Left forelimb (tissue), 1 donor: ENCODE data around the gene RPLP2.

ENCODE experiments used
- DNase-seq: peaks from one replicate; pipeline ENCODE4 v3.0.0-alpha.2; 2018; ENCODE audit warnings: low spot score

The RPLP2 gene

GRCh38 chr11:773830-774229, 35.9 kb upstream of the RPLP2 start:
- DNase-seq, result no peak

DNA sequence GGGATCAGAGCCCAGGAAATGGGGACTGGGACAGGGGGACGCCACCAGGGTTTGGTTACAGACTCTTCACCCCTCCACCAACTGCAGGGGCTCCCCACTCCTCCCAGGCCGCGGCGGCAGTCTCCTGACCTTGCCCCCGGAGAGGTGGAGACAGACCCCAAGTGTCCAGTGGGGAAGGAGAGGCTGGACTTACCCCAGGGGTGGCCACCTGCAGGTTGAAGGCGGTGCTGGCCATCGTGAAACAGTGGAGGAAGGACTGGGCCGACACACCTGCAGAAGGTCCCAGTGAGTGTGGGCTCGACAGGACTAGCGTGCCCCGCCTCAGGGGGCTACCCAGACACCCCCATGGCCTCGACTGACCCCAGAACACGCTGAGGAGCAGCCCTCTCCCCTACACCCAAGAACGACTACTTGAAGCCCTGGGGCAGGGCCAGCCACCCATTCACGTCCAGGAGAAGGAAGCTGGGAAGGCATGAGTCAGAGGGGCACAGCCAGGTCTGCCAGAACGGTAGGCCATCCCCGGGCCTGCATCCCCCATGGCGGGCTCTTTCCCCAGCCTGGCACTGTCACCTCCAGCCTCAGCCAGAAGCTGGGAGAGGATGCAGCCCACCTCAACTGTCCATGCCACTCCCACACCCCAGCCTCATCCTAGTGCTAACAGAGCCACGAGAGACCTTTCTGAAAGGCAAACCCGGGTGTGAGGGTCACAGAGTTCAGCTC, 34.7 kb upstream of the RPLP2 start:
- DNase-seq, result no peak

DNA sequence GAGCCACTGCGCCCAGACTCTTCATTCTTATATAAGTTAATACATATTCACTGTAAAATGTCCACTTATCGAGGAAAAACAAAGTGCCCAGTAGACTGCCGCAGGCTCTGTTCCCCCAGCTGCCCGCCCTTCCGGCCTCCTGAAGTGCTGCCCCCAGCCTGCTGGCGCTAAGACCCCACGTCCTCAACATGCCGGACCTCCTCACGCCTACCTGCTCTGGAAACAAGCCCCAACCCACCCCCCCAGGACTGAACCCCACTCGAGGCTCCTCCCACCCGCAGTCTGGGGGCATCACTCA, 33.6 kb upstream of the RPLP2 start:
- DNase-seq, result peak; percentile 52

DNA sequence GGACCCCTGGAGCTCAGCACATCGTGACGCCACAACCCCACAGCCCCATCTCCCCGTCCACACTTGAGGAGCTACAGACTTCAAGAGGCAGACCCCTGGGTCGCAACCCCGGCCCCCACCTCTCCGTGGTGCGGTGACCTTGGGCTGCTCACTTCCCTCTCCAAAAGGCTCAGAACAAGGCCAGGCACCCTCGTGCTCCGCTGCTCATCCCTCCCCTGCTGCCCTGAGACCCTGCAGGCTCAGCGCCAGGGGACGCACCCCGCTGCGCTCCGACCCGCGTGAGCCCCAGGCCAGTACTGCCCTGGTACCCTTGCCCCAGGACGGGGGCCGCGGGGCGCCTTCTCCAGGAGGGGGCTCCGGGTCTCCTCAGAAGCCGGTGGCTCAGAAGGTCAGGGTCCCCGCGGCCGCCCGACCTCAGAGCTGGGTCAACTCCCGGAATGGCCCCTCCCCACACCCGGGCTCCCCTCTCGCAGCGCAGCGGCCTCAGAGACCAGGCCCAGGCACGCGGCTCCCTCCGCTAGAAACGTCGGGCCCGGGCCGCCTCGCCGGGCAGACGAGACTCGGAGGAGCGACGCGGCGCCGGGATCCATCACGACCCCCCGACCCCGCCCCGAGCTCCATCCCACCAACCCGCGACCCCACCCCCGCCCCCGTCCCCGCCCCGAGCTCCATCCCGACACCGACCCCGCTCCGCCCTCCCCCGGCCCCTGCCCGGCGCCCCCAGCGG, 33.0 kb upstream of the RPLP2 start:
- no peak for DNase-seq

GRCh38 chr11:777288-778255, 32.2 kb upstream of the RPLP2 start, which contains the start of gene GATD1:
Gene GATD1, minus strand, starts transcription at chr11:777487. Its CDS starts 25 bp downstream, at chr11:777462.
- peak; percentile 96 for DNase-seq

- DNase-seq, result peak; percentile 61
These were observed 30.5 kb upstream of the RPLP2 start for GRCh38 chr11:778976-779954.

- DNase-seq, result no peak
These were observed 29.7 kb upstream of the RPLP2 start for GRCh38 chr11:779955-780532.

GRCh38 chr11:782264-783174, 27.2 kb upstream of the RPLP2 start:
- DNase-seq, result no peak

- DNase-seq, result peak; percentile 86
These were observed 26.2 kb upstream of the RPLP2 start for GRCh38 chr11:783581-784015.

DNA sequence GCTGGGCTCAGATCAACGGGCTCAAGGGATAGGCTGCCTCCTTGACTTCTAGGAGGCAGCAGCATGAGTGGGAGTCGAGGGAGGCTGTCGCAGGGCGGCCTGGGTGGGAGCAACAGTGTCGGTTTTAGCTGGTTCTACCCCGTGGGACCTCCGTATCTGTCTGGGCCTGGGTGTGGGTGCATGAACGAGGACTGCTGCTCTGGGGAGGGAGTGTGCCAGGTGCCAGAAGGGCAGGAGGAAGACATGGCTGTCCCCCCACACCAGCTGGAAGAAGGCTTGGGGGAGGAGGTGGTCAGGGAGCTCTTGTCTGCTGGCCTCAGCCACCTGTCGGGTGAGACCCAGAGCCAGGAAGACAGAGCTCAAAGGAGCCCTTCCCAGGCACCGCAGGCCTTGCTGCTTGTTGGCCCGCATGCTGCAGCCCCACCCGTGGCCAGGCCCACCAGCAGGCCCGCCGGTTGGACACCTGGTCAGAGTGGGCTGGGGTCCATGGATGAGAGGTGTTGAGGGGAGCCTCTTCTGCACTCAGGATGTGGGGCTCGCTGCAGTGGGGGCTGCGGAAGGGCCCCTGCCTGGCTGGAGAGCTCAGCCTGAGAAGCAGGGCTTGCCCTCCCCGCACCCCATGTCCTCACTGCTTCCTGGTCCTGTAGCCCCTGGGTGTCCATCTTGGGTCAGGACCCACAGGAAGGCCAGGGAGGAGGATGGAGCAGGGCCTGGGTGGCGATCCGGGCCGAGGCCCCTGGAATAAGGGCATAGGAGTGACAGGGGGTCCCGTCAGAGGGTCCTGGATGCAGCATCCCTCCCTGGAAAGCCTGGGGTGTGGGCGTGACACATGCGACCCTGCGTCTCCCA, 23.3 kb upstream of the RPLP2 start:
- no peak for DNase-seq

DNA sequence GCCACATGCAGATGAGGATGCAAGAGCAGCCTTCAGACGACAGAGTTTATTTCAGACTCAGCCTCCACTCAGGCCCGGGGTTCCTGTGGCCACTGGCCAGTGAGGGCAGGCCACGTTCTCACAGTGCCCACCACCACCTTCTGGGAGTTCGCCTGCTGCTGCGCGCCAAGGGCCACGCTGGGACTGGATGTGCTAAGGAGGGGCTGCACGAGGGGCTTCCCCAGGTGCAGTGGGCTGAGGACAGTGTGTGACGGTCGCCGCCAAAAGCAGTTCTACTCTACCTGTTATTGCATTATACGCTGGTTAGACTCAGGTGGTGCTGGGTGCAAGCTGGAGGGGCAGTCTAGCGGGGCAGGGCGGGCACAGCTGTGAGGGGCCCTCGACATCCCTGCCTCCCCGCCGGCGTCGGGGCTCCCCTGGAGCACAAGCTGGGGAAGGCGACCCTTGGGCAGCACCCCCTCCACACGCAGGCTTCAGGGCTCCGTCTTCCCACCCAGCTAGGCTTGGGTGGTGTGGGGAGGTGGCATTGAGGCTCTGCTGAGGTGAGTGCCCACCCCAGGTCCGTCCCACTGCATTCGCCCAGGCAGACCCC, 22.6 kb upstream of the RPLP2 start:
- no peak for DNase-seq

- no peak for DNase-seq
These were observed 21.6 kb upstream of the RPLP2 start for GRCh38 chr11:788009-788640.

- DNase-seq, result no peak
These were observed 20.5 kb upstream of the RPLP2 start for GRCh38 chr11:788953-789940.

- no peak for DNase-seq
These were observed 19.8 kb upstream of the RPLP2 start, which contains the start of gene CEND1 for GRCh38 chr11:789943-790342. Gene CEND1, minus strand, starts transcription at chr11:790090. Its CDS starts 1,514 bp downstream, at chr11:788576.

- DNase-seq, result no peak
These were observed 18.8 kb upstream of the RPLP2 start for GRCh38 chr11:790721-791564.
